Tibial nerve (tissue), 4 donors: Measurements from ENCODE around the gene FSTL1.

Experiments
- EP300 ChIP-seq, 2 donors: sonication (generic); formaldehyde crosslinking; IDR thresholded peaks; one replicate each; pipeline ENCODE4 v1.6.1; 2017; ENCODE audit warnings: antibody characterized with exemption in 2 of 2, mild to moderate bottlenecking in 1 of 2
- POLR2A ChIP-seq, 2 donors: fragments of 450-650 bp; IDR thresholded peaks; one replicate each; pipeline ENCODE4 v1.6.1; 2017; ENCODE audit warnings: antibody characterized with exemption in 2 of 2, mild to moderate bottlenecking in 2 of 2, moderate library complexity in 2 of 2
- TF ChIP-seq, protein P1 (sequence below), 5 experiments: fragments of 200-600 bp in 3 of 5; fragments of 450-650 bp in 2 of 5; sonication (generic) in 3 of 5; IDR thresholded peaks; one replicate each; pipeline ENCODE4 v1.5.1; 2016 to 2019; ENCODE audit warnings: antibody characterized with exemption in 5 of 5, mild to moderate bottlenecking in 3 of 5, moderate library complexity in 2 of 5

DNA sequence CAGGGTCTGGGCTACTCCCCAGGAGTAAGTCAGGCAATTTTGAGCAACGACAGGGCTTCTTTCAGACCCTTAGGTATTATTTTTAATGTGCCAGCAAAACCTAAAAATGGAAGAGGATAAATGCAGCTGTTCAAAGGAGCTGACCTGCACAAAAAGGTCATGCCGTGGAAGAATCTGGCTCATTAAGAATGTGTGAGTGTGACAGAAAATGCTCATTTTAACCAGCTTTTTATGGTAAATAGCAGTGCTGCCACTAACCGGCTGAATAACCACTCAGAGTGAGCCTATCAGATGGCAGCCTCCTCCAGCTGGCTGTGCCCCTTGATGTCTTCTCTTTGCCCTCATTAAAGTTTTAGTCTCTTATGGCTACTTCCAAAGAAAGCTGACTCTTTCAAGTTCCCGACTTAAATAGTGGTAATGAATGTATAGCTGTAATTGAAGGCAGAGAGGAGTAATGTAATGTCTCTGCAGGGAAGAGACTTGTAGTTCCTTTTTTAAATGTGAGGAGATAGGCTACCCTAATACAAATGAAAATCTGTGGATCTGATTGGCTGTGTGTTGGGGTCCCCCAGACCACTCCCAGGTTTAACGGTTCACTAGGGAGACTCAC, 9.5 kb upstream of the FSTL1 start:
- TF ChIP-seq, protein P1, sequence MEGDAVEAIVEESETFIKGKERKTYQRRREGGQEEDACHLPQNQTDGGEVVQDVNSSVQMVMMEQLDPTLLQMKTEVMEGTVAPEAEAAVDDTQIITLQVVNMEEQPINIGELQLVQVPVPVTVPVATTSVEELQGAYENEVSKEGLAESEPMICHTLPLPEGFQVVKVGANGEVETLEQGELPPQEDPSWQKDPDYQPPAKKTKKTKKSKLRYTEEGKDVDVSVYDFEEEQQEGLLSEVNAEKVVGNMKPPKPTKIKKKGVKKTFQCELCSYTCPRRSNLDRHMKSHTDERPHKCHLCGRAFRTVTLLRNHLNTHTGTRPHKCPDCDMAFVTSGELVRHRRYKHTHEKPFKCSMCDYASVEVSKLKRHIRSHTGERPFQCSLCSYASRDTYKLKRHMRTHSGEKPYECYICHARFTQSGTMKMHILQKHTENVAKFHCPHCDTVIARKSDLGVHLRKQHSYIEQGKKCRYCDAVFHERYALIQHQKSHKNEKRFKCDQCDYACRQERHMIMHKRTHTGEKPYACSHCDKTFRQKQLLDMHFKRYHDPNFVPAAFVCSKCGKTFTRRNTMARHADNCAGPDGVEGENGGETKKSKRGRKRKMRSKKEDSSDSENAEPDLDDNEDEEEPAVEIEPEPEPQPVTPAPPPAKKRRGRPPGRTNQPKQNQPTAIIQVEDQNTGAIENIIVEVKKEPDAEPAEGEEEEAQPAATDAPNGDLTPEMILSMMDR (IDR thresholded peaks at IDR 0.05), result no peak
- TF ChIP-seq POLR2A (IDR thresholded peaks at IDR 0.05) (no peak), EP300 (IDR thresholded peaks at IDR 0.05) (no peak)
